ENCODE results near the gene SUB1.

SUB1 gene

GRCh38 chr5:32638309-32638708 lies 53.0 kb downstream of the SUB1 start:
- no peak overlapping the region for H3K4me3 ChIP-seq
- H3K9me3 ChIP-seq (ENCODE audit: low read depth, low read length) = no peaks in the 10 kb centered on the region
- TF ChIP-seq EZH2 (IDR thresholded peaks at IDR 0.05) = no peak
- TF ChIP-seq FOXP2 (optimal IDR thresholded peaks at IDR 0.05; ENCODE audit: control extremely low read depth, extremely low read length, insufficient read depth) = no peak
- no peak for TF ChIP-seq POLR2AphosphoS5 (IDR thresholded peaks at IDR 0.05; ENCODE audit: borderline replicate concordance, low read depth, low read length)
- no peaks in the 10 kb centered on the region for H3K36me3 ChIP-seq (ENCODE audit: insufficient read depth, low read length)
- no peak overlapping the region for H3K9ac ChIP-seq (ENCODE audit: insufficient read length)
- DNase-seq (ENCODE audit: low read depth, low spot score) = no peak
- no peak overlapping the region for H3K27ac ChIP-seq

DNA sequence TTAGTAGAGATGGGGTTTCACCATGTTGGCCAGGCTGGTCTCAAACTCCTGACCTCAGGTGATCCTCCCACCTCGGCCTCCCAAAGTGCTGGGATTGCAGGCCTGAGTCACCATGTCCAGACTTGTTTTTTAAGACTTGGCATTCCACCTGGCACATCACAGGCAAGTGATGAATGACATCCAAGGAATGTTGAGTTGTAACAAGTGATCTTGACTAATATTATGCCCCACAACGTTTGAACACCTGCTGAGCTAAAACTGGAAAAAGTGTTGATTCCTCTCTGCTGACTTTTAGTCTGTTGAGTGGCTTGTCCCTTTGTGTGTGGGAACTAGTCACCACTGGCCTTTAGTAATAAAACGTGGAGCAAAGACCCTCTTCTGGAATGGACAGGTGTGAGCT lies 54.6 kb downstream of the SUB1 start:
- Histone ChIP-seq H3K9me3 (ENCODE audit: low read depth, low read length) (no peaks in the 10 kb centered on the region), H3K9ac (ENCODE audit: insufficient read length) (no peak overlapping the region), H3K27ac (no peak overlapping the region), H3K36me3 (ENCODE audit: insufficient read depth, low read length) (no peaks in the 10 kb centered on the region), H3K4me3 (no peak overlapping the region)
- no peak for TF ChIP-seq EZH2 (IDR thresholded peaks at IDR 0.05)
- no peak for TF ChIP-seq POLR2AphosphoS5 (IDR thresholded peaks at IDR 0.05; ENCODE audit: borderline replicate concordance, low read depth, low read length)
- TF ChIP-seq FOXP2 (optimal IDR thresholded peaks at IDR 0.05; ENCODE audit: control extremely low read depth, extremely low read length, insufficient read depth) = no peak
- no peak for DNase-seq (ENCODE audit: low read depth, low spot score)

DNA sequence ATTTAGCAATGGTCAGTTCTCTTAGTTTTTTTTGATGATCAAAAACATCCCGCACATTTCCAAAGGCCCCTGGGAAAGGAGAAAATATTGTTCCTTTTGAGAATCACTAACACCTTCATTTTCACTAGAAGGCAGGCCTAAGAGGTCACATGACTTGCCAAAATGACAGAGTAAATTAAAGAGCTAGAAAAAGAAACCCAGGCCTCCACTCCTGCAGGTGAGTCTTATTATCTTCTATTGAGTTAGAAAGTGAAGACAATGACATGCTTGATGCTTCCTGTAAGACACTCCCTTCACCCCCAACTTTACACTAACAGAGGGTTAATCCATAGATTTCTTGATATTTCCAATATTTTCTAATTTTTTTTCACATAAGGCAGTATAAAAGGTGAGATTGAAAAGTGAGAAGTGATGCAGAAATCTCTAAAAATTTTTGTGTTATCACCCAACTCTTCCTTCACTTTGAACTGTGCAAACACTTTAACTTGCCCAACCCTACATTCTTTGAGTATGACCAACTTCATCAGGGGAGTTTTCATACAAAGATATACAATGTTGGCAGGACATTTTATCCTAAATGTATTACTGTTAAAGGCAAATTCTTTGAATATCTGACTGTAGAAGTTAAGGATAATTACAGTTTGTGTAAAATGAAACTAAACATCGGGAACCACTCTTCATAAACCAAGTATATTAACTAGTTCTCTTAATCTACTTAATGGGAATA lies 57.1 kb downstream of the SUB1 start:
- Histone ChIP-seq H3K36me3 (ENCODE audit: insufficient read depth, low read length) (no peaks in the 10 kb centered on the region), H3K9me3 (ENCODE audit: low read depth, low read length) (no peaks in the 10 kb centered on the region), H3K9ac (ENCODE audit: insufficient read length) (no peak overlapping the region), H3K27ac (no peak overlapping the region), H3K4me3 (no peak overlapping the region)
- TF ChIP-seq FOXP2 (optimal IDR thresholded peaks at IDR 0.05; ENCODE audit: control extremely low read depth, extremely low read length, insufficient read depth) (no peak), EZH2 (IDR thresholded peaks at IDR 0.05) (no peak), POLR2AphosphoS5 (IDR thresholded peaks at IDR 0.05; ENCODE audit: borderline replicate concordance, low read depth, low read length) (no peak)
- DNase-seq (ENCODE audit: low read depth, low spot score) = no peak

GRCh38 chr5:32645246-32645645 lies 59.9 kb downstream of the SUB1 start:
- DNase-seq (ENCODE audit: low read depth, low spot score) = no peak
- no peak overlapping the region for H3K27ac ChIP-seq
- H3K4me3 ChIP-seq = no peak overlapping the region
- H3K36me3 ChIP-seq (ENCODE audit: insufficient read depth, low read length) = no peaks in the 10 kb centered on the region
- TF ChIP-seq FOXP2 (optimal IDR thresholded peaks at IDR 0.05; ENCODE audit: control extremely low read depth, extremely low read length, insufficient read depth) (no peak), EZH2 (IDR thresholded peaks at IDR 0.05) (no peak), POLR2AphosphoS5 (IDR thresholded peaks at IDR 0.05; ENCODE audit: borderline replicate concordance, low read depth, low read length) (no peak)
- H3K9ac ChIP-seq (ENCODE audit: insufficient read length) = no peak overlapping the region
- H3K9me3 ChIP-seq (ENCODE audit: low read depth, low read length) = no peaks in the 10 kb centered on the region

GRCh38 chr5:32646061-32646969 lies 61.0 kb downstream of the SUB1 start:
- no peak for TF ChIP-seq FOXP2 (optimal IDR thresholded peaks at IDR 0.05; ENCODE audit: control extremely low read depth, extremely low read length, insufficient read depth)
- TF ChIP-seq POLR2AphosphoS5 (IDR thresholded peaks at IDR 0.05; ENCODE audit: borderline replicate concordance, low read depth, low read length) = no peak
- no peak for TF ChIP-seq EZH2 (IDR thresholded peaks at IDR 0.05)
- H3K9me3 ChIP-seq (ENCODE audit: low read depth, low read length) = no peaks in the 10 kb centered on the region
- H3K36me3 ChIP-seq (ENCODE audit: insufficient read depth, low read length) = no peaks in the 10 kb centered on the region
- no peak overlapping the region for H3K4me3 ChIP-seq
- no peak overlapping the region for H3K9ac ChIP-seq (ENCODE audit: insufficient read length)
- no peak overlapping the region for H3K27ac ChIP-seq
- no peak for DNase-seq (ENCODE audit: low read depth, low spot score)

GRCh38 chr5:32651088-32651487 lies 65.7 kb downstream of the SUB1 start:
- Histone ChIP-seq H3K36me3 (ENCODE audit: insufficient read depth, low read length) (no peaks in the 10 kb centered on the region), H3K9ac (ENCODE audit: insufficient read length) (no peak overlapping the region), H3K9me3 (ENCODE audit: low read depth, low read length) (no peaks in the 10 kb centered on the region), H3K27ac (no peak overlapping the region), H3K4me3 (no peak overlapping the region)
- no peak for TF ChIP-seq FOXP2 (optimal IDR thresholded peaks at IDR 0.05; ENCODE audit: control extremely low read depth, extremely low read length, insufficient read depth)
- TF ChIP-seq EZH2 (IDR thresholded peaks at IDR 0.05) = no peak
- no peak for TF ChIP-seq POLR2AphosphoS5 (IDR thresholded peaks at IDR 0.05; ENCODE audit: borderline replicate concordance, low read depth, low read length)
- no peak for DNase-seq (ENCODE audit: low read depth, low spot score)

DNA sequence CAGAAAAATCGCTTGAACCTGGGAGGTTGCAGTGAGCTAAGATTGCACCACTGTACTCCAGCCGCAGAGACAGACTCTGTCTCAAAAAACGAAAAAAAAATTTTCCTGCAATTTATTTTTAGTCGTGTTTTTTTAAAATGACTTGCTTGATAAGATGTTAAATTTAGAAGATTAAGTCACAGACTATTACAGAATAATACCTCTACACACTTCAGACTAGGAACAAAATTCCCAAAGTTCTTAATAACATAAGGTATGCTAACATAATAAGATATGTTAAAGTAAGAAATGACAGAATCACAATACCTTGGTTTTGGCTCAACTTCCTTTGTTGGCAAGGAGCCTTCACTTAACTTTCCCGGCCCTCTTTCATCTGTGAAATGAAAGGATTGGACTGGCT lies 66.3 kb downstream of the SUB1 start:
- Histone ChIP-seq H3K4me3 (no peak overlapping the region), H3K36me3 (ENCODE audit: insufficient read depth, low read length) (no peaks in the 10 kb centered on the region), H3K9me3 (ENCODE audit: low read depth, low read length) (no peaks in the 10 kb centered on the region), H3K9ac (ENCODE audit: insufficient read length) (no peak overlapping the region), H3K27ac (no peak overlapping the region)
- DNase-seq (ENCODE audit: low read depth, low spot score) = no peak
- no peak for TF ChIP-seq POLR2AphosphoS5 (IDR thresholded peaks at IDR 0.05; ENCODE audit: borderline replicate concordance, low read depth, low read length)
- no peak for TF ChIP-seq FOXP2 (optimal IDR thresholded peaks at IDR 0.05; ENCODE audit: control extremely low read depth, extremely low read length, insufficient read depth)
- TF ChIP-seq EZH2 (IDR thresholded peaks at IDR 0.05) = no peak
